VCaP (cell line): ENCODE data around the gene CDKN1A.

Experiments
- H3K27ac ChIP-seq: fragments of 450-650 bp; 2 replicates; pipeline ENCODE4 v1.5.1; 2017
- TF ChIP-seq, protein P1 (sequence below): fragments of 450-650 bp; conservative IDR thresholded peaks from 2 replicates; pipeline ENCODE4 v1.5.1; 2017; ENCODE audit warnings: mild to moderate bottlenecking, moderate library complexity

CDKN1A gene

GRCh38 chr6:36727505-36728021 is 49.0 kb downstream of the CDKN1A start:
- no peak overlapping the region for H3K27ac ChIP-seq
- TF ChIP-seq, protein P1, sequence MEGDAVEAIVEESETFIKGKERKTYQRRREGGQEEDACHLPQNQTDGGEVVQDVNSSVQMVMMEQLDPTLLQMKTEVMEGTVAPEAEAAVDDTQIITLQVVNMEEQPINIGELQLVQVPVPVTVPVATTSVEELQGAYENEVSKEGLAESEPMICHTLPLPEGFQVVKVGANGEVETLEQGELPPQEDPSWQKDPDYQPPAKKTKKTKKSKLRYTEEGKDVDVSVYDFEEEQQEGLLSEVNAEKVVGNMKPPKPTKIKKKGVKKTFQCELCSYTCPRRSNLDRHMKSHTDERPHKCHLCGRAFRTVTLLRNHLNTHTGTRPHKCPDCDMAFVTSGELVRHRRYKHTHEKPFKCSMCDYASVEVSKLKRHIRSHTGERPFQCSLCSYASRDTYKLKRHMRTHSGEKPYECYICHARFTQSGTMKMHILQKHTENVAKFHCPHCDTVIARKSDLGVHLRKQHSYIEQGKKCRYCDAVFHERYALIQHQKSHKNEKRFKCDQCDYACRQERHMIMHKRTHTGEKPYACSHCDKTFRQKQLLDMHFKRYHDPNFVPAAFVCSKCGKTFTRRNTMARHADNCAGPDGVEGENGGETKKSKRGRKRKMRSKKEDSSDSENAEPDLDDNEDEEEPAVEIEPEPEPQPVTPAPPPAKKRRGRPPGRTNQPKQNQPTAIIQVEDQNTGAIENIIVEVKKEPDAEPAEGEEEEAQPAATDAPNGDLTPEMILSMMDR: no peak

DNA sequence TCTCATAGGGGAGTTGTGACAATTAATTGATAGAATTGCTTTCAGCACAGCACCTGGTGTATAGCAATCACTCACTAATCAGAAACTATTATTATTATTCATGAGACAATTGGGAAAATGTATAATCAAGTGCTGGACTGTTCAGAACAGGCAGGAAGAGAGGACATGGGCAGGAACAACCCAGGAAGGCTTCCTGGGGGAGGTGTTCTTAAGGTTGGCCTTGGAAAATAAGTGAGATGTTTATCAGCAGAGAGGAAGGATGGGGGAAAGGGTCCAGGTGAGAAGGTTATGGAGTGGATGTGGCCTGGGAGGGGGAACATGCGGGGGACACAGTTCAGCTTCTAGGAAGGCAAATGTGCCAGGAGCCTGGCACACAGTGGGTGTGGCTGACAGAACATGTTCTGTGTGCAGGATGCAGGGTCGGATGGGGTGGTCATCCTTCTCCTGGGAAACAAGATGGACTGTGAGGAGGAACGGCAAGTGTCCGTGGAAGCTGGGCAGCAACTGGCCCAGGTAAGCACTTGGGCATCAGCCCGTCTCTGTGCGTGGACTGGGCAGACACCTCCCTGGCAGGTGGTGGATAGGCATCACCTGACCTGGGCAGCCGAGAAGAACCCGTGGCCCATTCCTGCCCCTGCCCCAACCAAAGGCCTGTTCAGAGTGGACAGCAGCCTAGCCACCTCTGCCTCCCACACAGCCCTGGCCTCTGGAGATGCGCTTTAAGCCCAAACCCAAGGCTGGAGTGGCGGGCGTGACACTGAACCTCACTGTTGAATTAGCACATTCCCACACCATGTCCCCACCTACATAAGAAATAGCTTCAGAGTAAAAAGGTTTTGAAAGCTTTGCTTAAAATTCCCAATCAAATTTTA is 50.0 kb downstream of the CDKN1A start:
- TF ChIP-seq, protein P1: no peak

DNA sequence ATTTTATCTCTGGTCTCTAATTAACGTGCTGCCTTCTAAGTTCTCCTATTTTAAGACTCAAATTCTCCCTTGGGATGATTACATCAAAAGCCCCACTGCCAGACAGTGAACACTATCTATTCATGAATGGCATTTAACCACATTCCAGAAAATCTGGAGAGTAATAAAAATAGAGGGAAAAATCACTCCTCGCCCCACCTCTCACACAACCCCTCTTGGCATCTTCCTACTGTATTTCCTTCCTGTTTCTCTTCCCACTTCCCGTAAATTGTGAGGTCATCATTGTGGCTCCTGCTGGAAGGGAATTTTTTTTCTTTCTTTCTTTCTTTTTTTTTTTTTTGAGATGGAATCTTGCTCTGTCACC is 50.6 kb downstream of the CDKN1A start:
- H3K27ac ChIP-seq: no peak overlapping the region
- TF ChIP-seq, protein P1: no peak

More for the DNA sequence above, 50.0 kb downstream of the CDKN1A start:
- no peak overlapping the region for H3K27ac ChIP-seq

DNA sequence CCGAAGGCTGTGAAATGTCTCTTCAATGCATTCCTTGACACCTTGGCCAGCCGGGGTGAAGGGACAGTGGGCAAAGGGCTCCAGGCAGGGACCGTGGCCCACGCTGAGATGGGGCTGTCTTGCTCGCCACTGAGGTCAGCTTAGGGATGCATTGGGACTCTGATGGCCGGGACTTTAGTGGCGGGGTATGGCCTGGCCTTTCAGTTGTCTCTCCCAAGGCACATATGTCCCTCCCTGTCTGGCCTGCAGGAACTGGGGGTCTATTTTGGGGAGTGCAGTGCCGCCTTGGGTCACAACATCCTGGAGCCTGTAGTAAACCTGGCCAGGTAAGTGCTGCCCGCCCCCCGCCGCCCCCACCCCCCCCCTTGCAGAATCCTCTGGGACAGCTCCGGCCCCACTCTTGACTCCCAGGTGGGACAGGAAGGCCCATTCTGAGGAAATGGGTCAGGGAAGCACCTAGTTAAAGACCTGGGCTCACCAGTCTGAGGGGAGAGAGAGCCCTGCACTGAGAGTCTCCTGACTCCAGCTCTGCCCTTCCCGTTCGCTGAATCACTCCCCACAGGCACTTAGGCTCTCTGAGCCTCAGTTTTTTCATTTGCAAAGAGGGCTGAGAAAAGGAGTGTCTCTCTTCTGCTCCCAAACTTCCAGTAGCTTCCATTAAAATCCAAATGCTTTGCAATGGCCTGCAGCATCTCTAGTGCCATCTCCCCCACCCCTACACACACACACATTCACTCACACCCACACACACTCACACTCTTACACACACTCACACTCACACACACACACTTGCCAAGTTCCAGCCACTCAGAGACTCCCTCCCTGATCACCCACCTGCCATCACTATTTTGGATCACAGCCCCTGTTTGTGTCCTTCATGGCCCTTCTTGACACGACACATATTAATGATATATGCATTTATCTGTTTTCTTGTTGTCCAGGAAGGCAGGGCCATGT is 52.2 kb downstream of the CDKN1A start:
- TF ChIP-seq, protein P1: no peak
- no peak overlapping the region for H3K27ac ChIP-seq

DNA sequence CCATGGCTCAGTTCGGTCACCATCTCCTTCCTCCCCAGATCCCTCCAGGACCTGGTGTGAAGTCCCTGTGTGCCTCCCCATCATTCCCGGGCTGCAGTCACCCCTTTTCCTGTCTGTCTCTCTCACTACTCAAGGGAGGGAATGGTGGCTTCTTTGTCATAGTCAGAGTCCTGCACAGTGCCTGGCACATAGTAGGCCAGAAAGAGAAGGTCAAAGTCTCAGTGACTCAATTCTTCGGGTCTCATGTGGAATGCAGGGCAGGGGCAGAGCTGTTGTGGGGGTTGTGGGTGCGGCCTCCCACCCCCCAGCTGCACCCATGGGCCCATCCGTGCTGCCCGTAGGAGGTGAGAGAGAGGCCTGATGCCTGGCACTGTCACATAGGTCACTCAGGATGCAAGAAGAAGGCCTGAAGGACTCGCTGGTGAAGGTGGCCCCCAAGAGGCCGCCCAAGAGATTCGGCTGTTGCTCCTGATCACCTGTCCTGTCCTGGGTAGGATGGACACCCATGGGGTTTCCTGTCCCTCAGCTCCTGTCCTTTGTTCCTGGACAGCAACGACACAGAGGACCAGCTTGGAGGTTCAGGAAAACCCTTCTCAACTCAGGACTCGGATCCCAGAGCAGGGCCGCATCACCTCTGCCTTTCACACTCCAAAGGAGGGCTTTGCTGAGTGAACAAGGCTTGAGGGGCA is 53.3 kb downstream of the CDKN1A start:
- no peak overlapping the region for H3K27ac ChIP-seq
- TF ChIP-seq, protein P1: no peak

DNA sequence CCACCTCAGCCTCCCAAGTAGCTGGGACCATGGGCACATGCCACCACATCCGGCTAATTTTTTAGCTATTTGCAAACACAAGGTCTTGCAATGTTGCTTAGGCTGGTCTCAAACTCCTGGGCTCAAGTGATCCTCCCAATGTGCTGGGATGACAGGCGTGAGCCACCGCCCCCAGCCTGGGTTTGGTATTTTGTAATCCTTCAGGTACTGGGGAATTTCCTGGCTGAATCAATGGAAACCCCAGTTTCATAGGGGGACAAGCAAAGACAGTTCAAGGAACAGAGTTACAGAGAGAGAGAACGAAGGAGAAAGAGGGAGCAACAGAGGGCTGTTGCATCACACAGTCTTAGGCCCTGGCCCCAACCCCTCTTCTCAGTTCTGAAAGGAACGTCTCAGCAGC is 54.8 kb downstream of the CDKN1A start:
- TF ChIP-seq, protein P1: no peak
- no peak overlapping the region for H3K27ac ChIP-seq
